ENCODE data around the gene GTPBP8. TPM values are rescaled to one million over a fixed set of nuclear protein-coding genes. Genes with fewer than 3 reads are reported as not detected.

GTPBP8 gene
- polyA plus RNA-seq, 1 donor from 2014 or later = 32.4 TPM

DNA sequence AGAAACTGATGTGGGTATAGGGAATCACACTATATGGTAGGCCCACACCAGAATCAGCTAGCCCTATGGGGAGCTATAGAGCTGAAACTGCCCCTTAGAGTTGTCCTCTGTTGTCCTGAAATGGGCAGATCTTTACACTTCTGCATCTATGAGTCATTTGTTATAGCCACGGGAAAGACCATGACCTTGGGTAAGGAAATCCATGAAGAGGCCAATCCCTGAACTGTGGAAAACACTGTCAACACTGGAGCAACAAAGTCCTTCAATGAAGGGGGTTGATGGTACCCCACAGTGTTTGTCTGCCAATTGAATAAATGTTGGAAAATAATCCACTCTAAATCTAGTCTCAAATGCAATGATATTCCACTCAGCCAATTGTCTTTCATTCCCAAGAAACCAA is 10.7 kb upstream of the GTPBP8 start:
- Histone ChIP-seq H3K27me3 (ENCODE audit: insufficient read depth, low read depth, low read length) (no peaks in the 10 kb centered on the region), H3K9me3 (ENCODE audit: low read length) (no peaks in the 10 kb centered on the region), H3K9ac (ENCODE audit: low read length) (no peak overlapping the region), H3K36me3 (ENCODE audit: insufficient read depth, low read length) (no peaks in the 10 kb centered on the region), H3K79me2 (replicated peaks; ENCODE audit: insufficient read depth, low read length) (no peaks in the 10 kb centered on the region), H3F3A (ENCODE audit: insufficient read depth, low read length, poor library complexity, severe bottlenecking) (no peaks in the 10 kb centered on the region), H3K4me3 (ENCODE audit: low read length) (no peak overlapping the region), H3K27ac (ENCODE audit: low read length) (no peak overlapping the region), H3K9me2 (ENCODE audit: insufficient read depth, low read length) (no peaks in the 10 kb centered on the region), H4K20me1 (ENCODE audit: insufficient read depth) (no peaks in the 10 kb centered on the region), H2AFZ (ENCODE audit: low read depth, low read length) (no peak overlapping the region), H3K4me2 (ENCODE audit: low read length) (no peak overlapping the region)
- TF ChIP-seq SMC3 (conservative IDR thresholded peaks at IDR 0.05; ENCODE audit: poor library complexity) = no peak
- TF ChIP-seq POLR2AphosphoS5 (IDR thresholded peaks at IDR 0.05) = no peak
- TF ChIP-seq, protein P1, sequence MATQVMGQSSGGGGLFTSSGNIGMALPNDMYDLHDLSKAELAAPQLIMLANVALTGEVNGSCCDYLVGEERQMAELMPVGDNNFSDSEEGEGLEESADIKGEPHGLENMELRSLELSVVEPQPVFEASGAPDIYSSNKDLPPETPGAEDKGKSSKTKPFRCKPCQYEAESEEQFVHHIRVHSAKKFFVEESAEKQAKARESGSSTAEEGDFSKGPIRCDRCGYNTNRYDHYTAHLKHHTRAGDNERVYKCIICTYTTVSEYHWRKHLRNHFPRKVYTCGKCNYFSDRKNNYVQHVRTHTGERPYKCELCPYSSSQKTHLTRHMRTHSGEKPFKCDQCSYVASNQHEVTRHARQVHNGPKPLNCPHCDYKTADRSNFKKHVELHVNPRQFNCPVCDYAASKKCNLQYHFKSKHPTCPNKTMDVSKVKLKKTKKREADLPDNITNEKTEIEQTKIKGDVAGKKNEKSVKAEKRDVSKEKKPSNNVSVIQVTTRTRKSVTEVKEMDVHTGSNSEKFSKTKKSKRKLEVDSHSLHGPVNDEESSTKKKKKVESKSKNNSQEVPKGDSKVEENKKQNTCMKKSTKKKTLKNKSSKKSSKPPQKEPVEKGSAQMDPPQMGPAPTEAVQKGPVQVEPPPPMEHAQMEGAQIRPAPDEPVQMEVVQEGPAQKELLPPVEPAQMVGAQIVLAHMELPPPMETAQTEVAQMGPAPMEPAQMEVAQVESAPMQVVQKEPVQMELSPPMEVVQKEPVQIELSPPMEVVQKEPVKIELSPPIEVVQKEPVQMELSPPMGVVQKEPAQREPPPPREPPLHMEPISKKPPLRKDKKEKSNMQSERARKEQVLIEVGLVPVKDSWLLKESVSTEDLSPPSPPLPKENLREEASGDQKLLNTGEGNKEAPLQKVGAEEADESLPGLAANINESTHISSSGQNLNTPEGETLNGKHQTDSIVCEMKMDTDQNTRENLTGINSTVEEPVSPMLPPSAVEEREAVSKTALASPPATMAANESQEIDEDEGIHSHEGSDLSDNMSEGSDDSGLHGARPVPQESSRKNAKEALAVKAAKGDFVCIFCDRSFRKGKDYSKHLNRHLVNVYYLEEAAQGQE (IDR thresholded peaks at IDR 0.05; ENCODE audit: borderline replicate concordance) = no peak
- TF ChIP-seq TAF1 (IDR thresholded peaks at IDR 0.05; ENCODE audit: low read depth) = no peak
- TF ChIP-seq EP300 (conservative IDR thresholded peaks at IDR 0.05; ENCODE audit: poor library complexity, severe bottlenecking) = no peak
- TF ChIP-seq RAD21 (conservative IDR thresholded peaks at IDR 0.05) = no peak
- TF ChIP-seq, protein P2, sequence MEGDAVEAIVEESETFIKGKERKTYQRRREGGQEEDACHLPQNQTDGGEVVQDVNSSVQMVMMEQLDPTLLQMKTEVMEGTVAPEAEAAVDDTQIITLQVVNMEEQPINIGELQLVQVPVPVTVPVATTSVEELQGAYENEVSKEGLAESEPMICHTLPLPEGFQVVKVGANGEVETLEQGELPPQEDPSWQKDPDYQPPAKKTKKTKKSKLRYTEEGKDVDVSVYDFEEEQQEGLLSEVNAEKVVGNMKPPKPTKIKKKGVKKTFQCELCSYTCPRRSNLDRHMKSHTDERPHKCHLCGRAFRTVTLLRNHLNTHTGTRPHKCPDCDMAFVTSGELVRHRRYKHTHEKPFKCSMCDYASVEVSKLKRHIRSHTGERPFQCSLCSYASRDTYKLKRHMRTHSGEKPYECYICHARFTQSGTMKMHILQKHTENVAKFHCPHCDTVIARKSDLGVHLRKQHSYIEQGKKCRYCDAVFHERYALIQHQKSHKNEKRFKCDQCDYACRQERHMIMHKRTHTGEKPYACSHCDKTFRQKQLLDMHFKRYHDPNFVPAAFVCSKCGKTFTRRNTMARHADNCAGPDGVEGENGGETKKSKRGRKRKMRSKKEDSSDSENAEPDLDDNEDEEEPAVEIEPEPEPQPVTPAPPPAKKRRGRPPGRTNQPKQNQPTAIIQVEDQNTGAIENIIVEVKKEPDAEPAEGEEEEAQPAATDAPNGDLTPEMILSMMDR (IDR thresholded peaks at IDR 0.05; ENCODE audit: poor library complexity, severe bottlenecking) = no peak
- TF ChIP-seq EZH2 (IDR thresholded peaks at IDR 0.05; ENCODE audit: borderline replicate concordance, insufficient read depth, low read length, poor library complexity, severe bottlenecking) = no peak
- TF ChIP-seq MXI1 (conservative IDR thresholded peaks at IDR 0.05; ENCODE audit: poor library complexity, severe bottlenecking) = no peak

DNA sequence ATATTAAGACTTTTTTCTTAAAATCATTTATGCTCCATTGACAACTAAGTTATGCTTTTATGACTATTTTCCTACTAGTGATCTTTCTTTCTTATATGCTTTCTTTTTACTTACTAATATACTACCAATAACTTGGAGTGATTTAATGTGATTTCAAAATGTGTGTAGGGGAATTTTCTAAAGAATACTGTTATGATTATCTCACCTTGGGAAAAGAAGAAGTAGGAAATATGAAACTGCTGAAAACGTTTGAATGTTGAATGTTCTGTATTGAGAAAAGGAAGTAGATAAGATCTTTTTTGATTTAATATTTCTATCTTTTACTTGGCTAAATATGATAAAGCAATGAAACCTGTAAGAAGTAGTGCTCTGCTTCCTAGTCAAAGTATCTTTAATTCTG is 8.1 kb upstream of the GTPBP8 start:
- Histone ChIP-seq H3K27ac (ENCODE audit: low read length) (no peak overlapping the region), H4K20me1 (ENCODE audit: insufficient read depth) (no peaks in the 10 kb centered on the region), H3K79me2 (replicated peaks; ENCODE audit: insufficient read depth, low read length) (no peaks in the 10 kb centered on the region), H2AFZ (ENCODE audit: low read depth, low read length) (no peak overlapping the region), H3K4me3 (ENCODE audit: low read length) (no peak overlapping the region), H3K4me2 (ENCODE audit: low read length) (no peak overlapping the region), H3K36me3 (ENCODE audit: insufficient read depth, low read length) (no peaks in the 10 kb centered on the region), H3K9ac (ENCODE audit: low read length) (no peak overlapping the region), H3K27me3 (ENCODE audit: insufficient read depth, low read depth, low read length) (no peaks in the 10 kb centered on the region), H3F3A (ENCODE audit: insufficient read depth, low read length, poor library complexity, severe bottlenecking) (no peaks in the 10 kb centered on the region), H3K9me3 (ENCODE audit: low read length) (no peaks in the 10 kb centered on the region), H3K9me2 (ENCODE audit: insufficient read depth, low read length) (no peaks in the 10 kb centered on the region)
- TF ChIP-seq MXI1 (conservative IDR thresholded peaks at IDR 0.05; ENCODE audit: poor library complexity, severe bottlenecking) (no peak), EP300 (conservative IDR thresholded peaks at IDR 0.05; ENCODE audit: poor library complexity, severe bottlenecking) (no peak), POLR2AphosphoS5 (IDR thresholded peaks at IDR 0.05) (no peak)

DNA sequence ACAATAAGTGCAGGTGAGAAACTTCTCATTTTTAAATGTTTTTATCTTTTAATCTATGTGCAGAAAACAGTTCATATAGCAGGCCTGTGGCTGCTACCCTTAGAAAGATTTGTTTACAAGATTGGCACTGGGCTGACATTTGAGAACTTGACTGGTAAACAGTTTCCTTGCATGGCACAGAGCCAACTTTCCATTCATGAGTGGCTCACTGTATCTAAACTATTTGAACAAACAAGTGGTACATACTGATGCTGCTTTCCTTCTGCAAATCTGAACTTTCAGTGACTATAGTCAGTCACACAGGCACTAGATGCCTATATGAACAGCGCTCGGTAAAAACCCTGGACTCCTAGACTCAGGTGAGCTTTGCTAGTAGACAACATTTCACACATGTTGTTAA is 6.3 kb upstream of the GTPBP8 start:
- no peak overlapping the region for H3K27ac ChIP-seq (ENCODE audit: low read length)
- no peaks in the 10 kb centered on the region for H3K36me3 ChIP-seq (ENCODE audit: insufficient read depth, low read length)
- no peaks in the 10 kb centered on the region for H3K9me3 ChIP-seq (ENCODE audit: low read length)

More for the DNA sequence above, 6.3 kb upstream of the GTPBP8 start:
- no peaks in the 10 kb centered on the region for H3K79me2 ChIP-seq (replicated peaks; ENCODE audit: insufficient read depth, low read length)
- TF ChIP-seq, protein P2 (IDR thresholded peaks at IDR 0.05; ENCODE audit: poor library complexity, severe bottlenecking) = no peak
- TF ChIP-seq TAF1 (IDR thresholded peaks at IDR 0.05; ENCODE audit: low read depth) (no peak), RAD21 (conservative IDR thresholded peaks at IDR 0.05) (no peak), POLR2AphosphoS5 (IDR thresholded peaks at IDR 0.05) (no peak), EP300 (conservative IDR thresholded peaks at IDR 0.05; ENCODE audit: poor library complexity, severe bottlenecking) (no peak)
- TF ChIP-seq, protein P1 (IDR thresholded peaks at IDR 0.05; ENCODE audit: borderline replicate concordance) = no peak
- no peak overlapping the region for H3K4me3 ChIP-seq (ENCODE audit: low read length)
- no peaks in the 10 kb centered on the region for H4K20me1 ChIP-seq (ENCODE audit: insufficient read depth)
- H3K9me2 ChIP-seq (ENCODE audit: insufficient read depth, low read length) = no peaks in the 10 kb centered on the region
- H3F3A ChIP-seq (ENCODE audit: insufficient read depth, low read length, poor library complexity, severe bottlenecking) = no peaks in the 10 kb centered on the region
- no peaks in the 10 kb centered on the region for H3K27me3 ChIP-seq (ENCODE audit: insufficient read depth, low read depth, low read length)
- H3K4me2 ChIP-seq (ENCODE audit: low read length) = no peak overlapping the region
- H2AFZ ChIP-seq (ENCODE audit: low read depth, low read length) = no peak overlapping the region
- H3K9ac ChIP-seq (ENCODE audit: low read length) = no peak overlapping the region

All from neural cell (in vitro differentiated cells).